Urinary bladder (tissue), 4 donors: ENCODE data around the gene SFRP2. TPM values are rescaled to one million over a fixed set of nuclear protein-coding genes. Genes with fewer than 3 reads are reported as not detected.

Source experiments
- DNase-seq: peaks from one replicate; pipeline ENCODE4 v3.0.0-alpha.2; 2015; ENCODE audit errors: extremely low spot score
- H3K27ac ChIP-seq: one replicate; pipeline ENCODE4 v1.5.1; 2013; ENCODE audit warnings: low read depth, mild to moderate bottlenecking, moderate library complexity
- H3K36me3 ChIP-seq: one replicate; pipeline ENCODE4 v1.6.1; 2013; ENCODE audit warnings: mild to moderate bottlenecking, moderate library complexity; ENCODE audit not compliant: insufficient read depth
- H3K4me1 ChIP-seq: one replicate; pipeline ENCODE4 v1.6.1; 2013; ENCODE audit warnings: mild to moderate bottlenecking, moderate library complexity; ENCODE audit not compliant: insufficient read depth
- H3K4me3 ChIP-seq: one replicate; pipeline ENCODE4 v1.5.1; 2013; ENCODE audit warnings: low read depth, low read length
- WGBS: extraction: QIAGEN DNeasy Blood & Tissue Kit; methylation state at CpG from one replicate; pipeline ENCODE4 v1.1.7; 2013; 5-methylcytosine and 5-hydroxymethylcytosine counted together
- polyA plus RNA-seq: library from polyadenylated mRNA; stranded (reverse); fragments of 200-250 nt; gene quantifications from one replicate; pipeline ENCODE4 v1.2.3, GENCODE V29; 2013
- total RNA-seq: library from RNA; depleted of rRNA; stranded (reverse); fragments of >200 nt; gene quantifications from one replicate; pipeline ENCODE4 v1.2.3, GENCODE V29; 2014
- donor health status: healthy with polysubstance abuse.
- donor health status: healthy.

SFRP2 gene
- total and polyA plus RNA-seq, 2 donors: 62.9 to 119 TPM

- Histone ChIP-seq H3K36me3 (no peaks in the 10 kb centered on the region), H3K4me3 (no peak overlapping the region), H3K4me1 (no peaks in the 10 kb centered on the region), H3K27ac (no peak overlapping the region)
- DNase-seq: peak; percentile 39
- 47% methylated on average over 5 of the region's 5 CpGs for WGBS
Measured at GRCh38 chr4:153750197-153750817, 38.6 kb downstream of the SFRP2 start.

- Histone ChIP-seq H3K27ac (no peak overlapping the region), H3K36me3 (no peaks in the 10 kb centered on the region), H3K4me1 (no peaks in the 10 kb centered on the region), H3K4me3 (no peak overlapping the region)
- peak; percentile 17 for DNase-seq
- WGBS: 63% methylated on average over 6 of the region's 6 CpGs
Measured at GRCh38 chr4:153748378-153748777, 40.5 kb downstream of the SFRP2 start.

GRCh38 chr4:153747406-153747955 is 41.4 kb downstream of the SFRP2 start:
- WGBS: 78% methylated on average over 4 of the region's 4 CpGs
- Histone ChIP-seq H3K36me3 (no peaks in the 10 kb centered on the region), H3K4me1 (no peaks in the 10 kb centered on the region), H3K27ac (no peak overlapping the region), H3K4me3 (no peak overlapping the region)
- no peak for DNase-seq

- Histone ChIP-seq H3K27ac (no peak overlapping the region), H3K36me3 (no peaks in the 10 kb centered on the region), H3K4me1 (no peaks in the 10 kb centered on the region), H3K4me3 (no peak overlapping the region)
- no peak for DNase-seq
Measured at GRCh38 chr4:153745651-153746050, 43.2 kb downstream of the SFRP2 start.

- H3K27ac ChIP-seq: no peak overlapping the region
- no peak for DNase-seq
- no peak overlapping the region for H3K4me3 ChIP-seq
- no peaks in the 10 kb centered on the region for H3K36me3 ChIP-seq
- no peaks in the 10 kb centered on the region for H3K4me1 ChIP-seq
- 84% methylated on average over 2 of the region's 2 CpGs for WGBS
Measured at GRCh38 chr4:153741541-153741940, 47.3 kb downstream of the SFRP2 start.

- no peak overlapping the region for H3K4me3 ChIP-seq
- no peak for DNase-seq
- H3K27ac ChIP-seq: no peak overlapping the region
- no peaks in the 10 kb centered on the region for H3K4me1 ChIP-seq
- no peaks in the 10 kb centered on the region for H3K36me3 ChIP-seq
Measured at GRCh38 chr4:153735906-153736461, 52.9 kb downstream of the SFRP2 start.

- 63% methylated on average over 4 of the region's 4 CpGs for WGBS
- no peaks in the 10 kb centered on the region for H3K36me3 ChIP-seq
- H3K4me1 ChIP-seq: no peaks in the 10 kb centered on the region
- H3K4me3 ChIP-seq: no peak overlapping the region
- DNase-seq: no peak
- H3K27ac ChIP-seq: no peak overlapping the region
Measured at GRCh38 chr4:153733751-153734448, 55.0 kb downstream of the SFRP2 start.

GRCh38 chr4:153731239-153731638 is 57.6 kb downstream of the SFRP2 start:
- Histone ChIP-seq H3K4me3 (no peak overlapping the region), H3K27ac (no peak overlapping the region), H3K36me3 (no peaks in the 10 kb centered on the region), H3K4me1 (no peaks in the 10 kb centered on the region)
- WGBS: 19% methylated on average over 3 of the region's 3 CpGs
- DNase-seq: no peak

Other genes with a start within 250 kb of the SFRP2 start
- gene TLR2, start 104.8 kb downstream of the SFRP2 start, total RNA-seq: 13.3 TPM
- 10.4 TPM for gene TLR2, start 104.8 kb downstream of the SFRP2 start, polyA plus RNA-seq
- 3.3 TPM for gene RNF175, start 29.1 kb downstream of the SFRP2 start, total RNA-seq
- gene RNF175, start 29.1 kb downstream of the SFRP2 start, polyA plus RNA-seq: 0.27 TPM